IMR-90 (cell line): Measurements from ENCODE around the gene PODXL.

ENCODE experiments used
- BHLHE40 ChIP-seq: fragments of 150-350 bp; IDR thresholded peaks from 2 replicates; pipeline ENCODE4 v1.6.1; 2016; ENCODE audit warnings: mild to moderate bottlenecking, low read depth, low read length
- CTCF ChIP-seq: conservative IDR thresholded peaks from 2 replicates; pipeline ENCODE4 v1.5.1; 2012; ENCODE audit warnings: mild to moderate bottlenecking, low read depth, low read length, improper control_type of control experiment
- POLR2A ChIP-seq: IDR thresholded peaks from 2 replicates; pipeline ENCODE4 v1.6.1; 2012; ENCODE audit warnings: mild to moderate bottlenecking, low read depth, low read length
- SMC3 ChIP-seq: fragments of 150-350 bp; IDR thresholded peaks from 2 replicates; pipeline ENCODE4 v1.6.1; 2016; ENCODE audit warnings: low read depth, mild to moderate bottlenecking, antibody characterized with exemption, low read length, moderate library complexity

GRCh38 chr7:131596785-131597184 is 40.4 kb upstream of the PODXL start:
- no peak for TF ChIP-seq SMC3
- TF ChIP-seq CTCF, result no peak
- TF ChIP-seq POLR2A, result no peak
- no peak for TF ChIP-seq BHLHE40
